Activated CD4-positive, alpha-beta memory T cell treated with anti-CD3 and anti-CD28 coated beads, Interleukin-2, amount 10 ng/mL, durations not matched to agents 7 days and 5 days (primary cell): ENCODE measurements around the gene HBP1. TPM values are rescaled to one million over a fixed set of nuclear protein-coding genes. Genes with fewer than 3 reads are reported as not detected.

ENCODE experiments used
- CTCF ChIA-PET: fragments of 350-600 bp; sonication (Branson Sonifier 250); formaldehyde crosslinking; loops from one replicate; lab custom pipeline; 2021; ENCODE audit warnings: antibody characterized with exemption, inconsistent platforms; lab: Charles Lee
- POLR2A ChIA-PET: fragments of 350-600 bp; sonication (Branson Sonifier 250); formaldehyde crosslinking; loops from one replicate; lab custom pipeline; 2021; ENCODE audit warnings: antibody characterized with exemption; lab: Charles Lee
- DNase-seq: peaks from one replicate; pipeline ENCODE4 v3.0.0-alpha.2; 2020
- H3K27ac Mint-ChIP-seq: one replicate; pipeline ENCODE4 v1.8.0; 2021; ENCODE audit warnings: mild to moderate bottlenecking, mixed read lengths
- H3K27me3 Mint-ChIP-seq: one replicate; pipeline ENCODE4 v1.8.0; 2021; ENCODE audit warnings: mixed read lengths
- H3K36me3 Mint-ChIP-seq: one replicate; pipeline ENCODE4 v1.8.0; 2021; ENCODE audit warnings: low read depth, mixed read lengths
- H3K4me1 Mint-ChIP-seq: one replicate; pipeline ENCODE4 v1.8.0; 2021; ENCODE audit warnings: mixed read lengths
- H3K4me3 Mint-ChIP-seq: one replicate; pipeline ENCODE4 v1.8.0; 2021; ENCODE audit warnings: mild to moderate bottlenecking, mixed read lengths
- H3K9me3 Mint-ChIP-seq: one replicate; pipeline ENCODE4 v1.8.0; 2021; ENCODE audit warnings: mixed read lengths
- total RNA-seq, 2 experiments: library from RNA; stranded (reverse); gene quantifications; one replicate each; pipeline ENCODE4 v1.2.3, GENCODE V29; 2021

Gene HBP1
- total RNA-seq, 2 experiments from 2014 or later, result 44.0 to 45.5 TPM

DNA sequence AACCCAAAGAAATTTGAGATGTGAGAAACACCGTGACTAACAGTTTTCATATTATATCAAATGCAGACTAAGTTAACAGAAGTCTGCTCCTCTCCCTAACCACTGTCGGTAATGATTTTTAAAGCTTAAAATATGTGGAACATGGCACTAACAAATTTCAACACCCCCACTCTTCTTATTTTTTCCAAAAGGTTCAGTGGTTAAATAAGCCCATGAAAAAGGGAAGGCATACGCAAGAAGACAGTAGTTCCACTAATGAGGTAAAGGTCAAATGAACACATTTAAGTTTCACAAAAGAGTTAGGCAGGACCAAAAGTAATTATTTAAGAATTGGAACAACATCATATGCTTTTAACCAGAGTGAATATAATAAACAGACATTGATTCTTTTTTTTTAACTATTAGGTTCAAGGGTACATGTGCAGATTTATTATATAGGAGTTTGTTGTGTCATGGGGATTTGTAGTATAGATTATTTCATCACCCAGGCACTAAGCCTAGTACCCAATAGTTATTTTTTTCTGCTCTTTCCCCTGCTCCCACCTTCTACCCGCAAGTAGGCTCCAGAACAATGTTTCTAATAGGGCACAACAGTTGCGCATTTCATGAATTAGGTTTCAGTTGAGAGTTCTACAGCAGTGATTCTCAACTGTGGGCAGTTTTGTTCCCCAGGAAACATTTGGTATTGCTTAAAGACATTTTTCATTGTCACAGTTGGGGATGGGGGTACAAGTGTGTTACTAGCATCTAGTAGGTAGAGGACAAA lies 79.9 kb downstream of the HBP1 start:
- Mint-ChIP-seq H3K27ac (no peak overlapping the region), H3K27me3 (no peaks in the 10 kb centered on the region), H3K4me3 (no peak overlapping the region), H3K36me3 (peaks cover 40% of the 10 kb centered on the region), H3K9me3 (peaks cover 11% of the 10 kb centered on the region), H3K4me1 (no peaks in the 10 kb centered on the region)
- ChIA-PET CTCF (no interaction called here), POLR2A (no interaction called here)
- no peak for DNase-seq

DNA sequence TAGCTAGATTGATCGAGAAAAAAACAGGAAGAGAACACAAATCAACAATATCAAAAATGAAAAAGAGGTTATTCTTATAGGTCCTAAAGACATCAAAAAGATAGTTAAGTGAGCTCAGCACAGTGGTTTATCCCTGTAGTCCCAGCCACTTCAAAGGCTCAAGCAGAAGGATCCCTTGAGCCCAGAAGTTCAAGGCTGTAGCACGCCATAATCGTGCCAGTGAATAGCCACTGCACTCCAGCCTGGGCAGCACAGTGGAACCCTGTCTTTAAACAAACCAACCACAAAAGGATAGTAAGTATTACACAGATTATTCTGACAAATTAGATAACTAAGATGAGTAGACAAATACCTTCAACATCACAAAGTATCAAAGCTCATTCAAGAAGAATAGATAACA lies 83.2 kb downstream of the HBP1 start:
- Mint-ChIP-seq H3K9me3 (no peaks in the 10 kb centered on the region), H3K27me3 (no peaks in the 10 kb centered on the region), H3K36me3 (peaks cover 11% of the 10 kb centered on the region), H3K4me3 (no peak overlapping the region), H3K4me1 (no peaks in the 10 kb centered on the region), H3K27ac (no peak overlapping the region)
- ChIA-PET CTCF (no interaction called here), POLR2A (no interaction called here)
- no peak for DNase-seq

Other genes starting within 250 kb of the HBP1 start
- gene PRKAR2B, start 124.3 kb upstream of the HBP1 start, total RNA-seq, result under 1 TPM; 0.35 to 0.50 TPM